HCT116 (cell line): ENCODE measurements around the gene ZNF618. TPM values are rescaled to one million over a fixed set of nuclear protein-coding genes. Genes with fewer than 3 reads are reported as not detected.

Experiments
- ATAC-seq: fragments of 200-7000 bp; cut with Tn5 transposase; 2 replicates; pipeline ENCODE4 v1.9.1; 2020; ENCODE audit warnings: mild to moderate bottlenecking, moderate library complexity
- BruUV-seq: library from RNA; stranded (reverse); fragments of 400-500 nt; replicated peaks from 2 replicates; lab custom pipeline; 2021; lab: Mats Ljungman, UMichigan
- CTCF ChIA-PET: fragments of 300-600 bp; sonication (Branson Sonifier 250); formaldehyde crosslinking; loops from one replicate; lab custom pipeline; 2021; ENCODE audit warnings: antibody characterized with exemption; lab: Charles Lee
- POLR2A ChIA-PET: fragments of 300-600, 350-600 bp; sonication (Branson Sonifier 250); formaldehyde crosslinking; loops from one replicate; lab custom pipeline; 2021; ENCODE audit warnings: antibody characterized with exemption; lab: Charles Lee
- RAD21 ChIA-PET, 2 experiments: fragments of 300-600 bp; sonication (Branson Sonifier 250); formaldehyde crosslinking; loops; one replicate each; lab custom pipeline; 2023; ENCODE audit warnings: low total read pairs in 2 of 2; ENCODE audit not compliant: uncharacterized antibody in 2 of 2, unreplicated experiment in 2 of 2, low non-redundant PET in 1 of 2; lab: Charles Lee
- DNase-seq: peaks from one replicate; pipeline ENCODE4 v3.0.0-alpha.2; 2010; ENCODE audit warnings: low read depth, low spot score
- H2AFZ ChIP-seq: fragments of 200-600 bp; shearing (Covaris generic), sonication (generic); 2 replicates; pipeline ENCODE4 v1.6.1; 2017; ENCODE audit warnings: low read depth, mixed run types, mixed read lengths, antibody characterized with exemption, low read length; ENCODE audit not compliant: poor library complexity, severe bottlenecking
- H3K27ac ChIP-seq: 2 replicates; pipeline ENCODE4 v1.5.1; 2012; ENCODE audit warnings: low read depth, low read length
- H3K27me3 ChIP-seq: fragments of 200-600 bp; sonication (generic); 2 replicates; pipeline ENCODE4 v1.6.1; 2016; ENCODE audit warnings: mixed run types, low read length, mixed read lengths; ENCODE audit not compliant: insufficient read depth
- H3K36me3 ChIP-seq, 2 experiments: fragments of 200-500 bp in 1 of 2; fragments of 200-600 bp in 1 of 2; sonication (Bioruptor generic) in 1 of 2; sonication (generic) in 1 of 2; 2 replicates each; pipeline versions ENCODE4 v1.5.1 to v1.6.1; 2014 to 2016; ENCODE audit warnings: low read length in 2 of 2, inconsistent platforms in 1 of 2, mixed read lengths in 1 of 2, mixed run types in 1 of 2; ENCODE audit not compliant: insufficient read depth in 2 of 2, control insufficient read depth in 1 of 2
- H3K4me1 ChIP-seq, 2 experiments: fragments of 200-600 bp in 1 of 2; sonication (generic) in 1 of 2; 2 replicates each; pipeline versions ENCODE4 v1.5.1 to v1.6.1; 2012 to 2017; ENCODE audit warnings: low read length in 2 of 2, inconsistent platforms in 1 of 2, mild to moderate bottlenecking in 1 of 2, mixed read lengths in 1 of 2, mixed run types in 1 of 2, moderate library complexity in 1 of 2; ENCODE audit not compliant: insufficient read depth in 2 of 2, control insufficient read depth in 1 of 2
- H3K4me2 ChIP-seq: fragments of 200-600 bp; sonication (generic); 2 replicates; pipeline ENCODE4 v1.6.1; 2017; ENCODE audit warnings: mixed run types, low read length, mixed read lengths
- H3K4me3 ChIP-seq, 2 experiments: fragments of 200-600 bp in 1 of 2; sonication (generic) in 1 of 2; replicated peaks in 1 of 2; 2 replicates each; pipeline ENCODE4 v1.5.1; 2011 to 2016; ENCODE audit warnings: low read length in 2 of 2, control low read depth in 1 of 2, low read depth in 1 of 2, mild to moderate bottlenecking in 1 of 2, mixed read lengths in 1 of 2, mixed run types in 1 of 2
- H3K79me2 ChIP-seq: fragments of 200-600 bp; sonication (generic); 2 replicates; pipeline ENCODE4 v1.6.1; 2017; ENCODE audit warnings: mild to moderate bottlenecking, mixed run types, low read length, moderate library complexity, mixed read lengths; ENCODE audit not compliant: insufficient read depth
- H3K9ac ChIP-seq: fragments of 200-600 bp; sonication (generic); 2 replicates; pipeline ENCODE4 v1.6.1; 2016; ENCODE audit warnings: low read length, mixed read lengths
- H3K9me2 ChIP-seq: fragments of 200-600 bp; sonication (generic), shearing (Covaris generic); 2 replicates; pipeline ENCODE4 v1.6.1; 2017; ENCODE audit warnings: mixed run types, mild to moderate bottlenecking, moderate library complexity; ENCODE audit not compliant: insufficient read depth
- H3K9me3 ChIP-seq, 2 experiments: fragments of 200-500 bp in 1 of 2; fragments of 200-600 bp in 1 of 2; sonication (Bioruptor generic) in 1 of 2; sonication (generic) in 1 of 2; 2 replicates each; pipeline ENCODE4 v1.6.1; 2014 to 2017; ENCODE audit warnings: low read length in 2 of 2, mixed read lengths in 2 of 2, inconsistent platforms in 1 of 2, low read depth in 1 of 2, mild to moderate bottlenecking in 1 of 2, mixed run types in 1 of 2, moderate library complexity in 1 of 2; ENCODE audit not compliant: control insufficient read depth in 1 of 2, insufficient read depth in 1 of 2
- H4K20me1 ChIP-seq: fragments of 200-600 bp; sonication (generic), shearing (Covaris generic); 2 replicates; pipeline ENCODE4 v1.6.1; 2017; ENCODE audit warnings: mixed run types, mild to moderate bottlenecking, moderate library complexity; ENCODE audit not compliant: insufficient read depth
- ATF3 ChIP-seq: IDR thresholded peaks from 2 replicates; pipeline ENCODE4 v1.6.1; 2012
- CBX3 ChIP-seq: IDR thresholded peaks from 2 replicates; pipeline ENCODE4 v1.6.1; 2012; ENCODE audit warnings: low read depth
- EGR1 ChIP-seq: IDR thresholded peaks from 2 replicates; pipeline ENCODE4 v1.6.1; 2012; ENCODE audit warnings: low read depth
- FOSL1 ChIP-seq: IDR thresholded peaks from 2 replicates; pipeline ENCODE4 v1.6.1; 2012; ENCODE audit warnings: low read depth
- POLR2A ChIP-seq: IDR thresholded peaks from 2 replicates; pipeline ENCODE4 v1.7.0; 2011; ENCODE audit warnings: borderline replicate concordance; ENCODE audit not compliant: insufficient read depth, insufficient read length; ENCODE audit errors: extremely low read depth
- POLR2AphosphoS5 ChIP-seq: IDR thresholded peaks from 2 replicates; pipeline ENCODE4 v1.6.1; 2011; ENCODE audit warnings: mild to moderate bottlenecking, low read depth, low read length, moderate library complexity
- RAD21 ChIP-seq: IDR thresholded peaks from 2 replicates; pipeline ENCODE4 v1.6.1; 2012; ENCODE audit warnings: low read depth, mild to moderate bottlenecking
- SRF ChIP-seq: IDR thresholded peaks from 2 replicates; pipeline ENCODE4 v1.6.1; 2012; ENCODE audit warnings: low read depth
- YY1 ChIP-seq: IDR thresholded peaks from 2 replicates; pipeline ENCODE4 v1.6.1; 2011; ENCODE audit warnings: low read length, low read depth, moderate library complexity, mild to moderate bottlenecking; ENCODE audit not compliant: insufficient replicate concordance; ENCODE audit errors: extremely low read depth
- ZBTB33 ChIP-seq: IDR thresholded peaks from 2 replicates; pipeline ENCODE4 v1.6.1; 2011; ENCODE audit warnings: mild to moderate bottlenecking, low read length, moderate library complexity; ENCODE audit not compliant: insufficient replicate concordance; ENCODE audit errors: extremely low read depth
- ZFX ChIP-seq: fragments of 450-650 bp; IDR thresholded peaks from 2 replicates; pipeline ENCODE4 v1.6.1; 2017
- intact Hi-C: fragments of 100-400 bp; cut with micrococcal nuclease; formaldehyde crosslinking; loops from 2 replicates; pipeline ENCODE4 v1.10.0; 2022
- total RNA-seq: library from RNA; stranded (reverse); gene quantifications from one replicate; pipeline ENCODE4 v1.2.1, GENCODE V29; 2021; ENCODE audit not compliant: unreplicated experiment
- TF ChIP-seq, protein P1 (sequence below), 3 experiments: fragments of 200-600 bp in 1 of 3; sonication (generic) in 1 of 3; IDR thresholded peaks in 2 of 3; conservative IDR thresholded peaks in 1 of 3; 2 replicates each; pipeline ENCODE4 v1.5.1; 2012 to 2017; ENCODE audit warnings: low read depth in 2 of 3, low read length in 2 of 3, antibody characterized with exemption in 1 of 3, borderline replicate concordance in 1 of 3, control low read depth in 1 of 3, mild to moderate bottlenecking in 1 of 3, mixed read lengths in 1 of 3, mixed run types in 1 of 3, moderate library complexity in 1 of 3; ENCODE audit not compliant: insufficient read depth in 1 of 3

Gene ZNF618
- total RNA-seq, 1 experiment from 2014 or later: 13.5 TPM

DNA sequence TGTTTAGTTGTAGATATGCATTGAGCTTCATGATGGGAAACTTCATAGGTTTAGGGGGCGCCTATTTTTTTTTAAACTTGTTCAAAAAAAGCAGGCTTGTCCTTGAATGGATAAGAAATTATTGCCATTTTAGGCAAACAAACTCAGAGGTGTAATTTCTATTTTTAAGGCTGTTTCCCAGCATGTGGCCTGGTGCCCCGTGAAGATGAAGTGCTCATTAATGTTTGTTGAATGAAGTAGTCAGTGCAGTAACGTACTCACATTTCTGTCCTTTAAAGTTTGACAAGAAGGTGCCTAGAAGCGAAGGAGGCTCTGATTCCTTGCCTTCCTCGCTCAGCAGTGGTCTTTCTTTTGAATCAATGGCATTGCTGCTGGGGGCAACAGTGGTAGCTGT lies 54.3 kb downstream of the ZNF618 start:
- no peak overlapping the region for H2AFZ ChIP-seq
- no peaks in the 10 kb centered on the region for H3K9me2 ChIP-seq
- H3K27me3 ChIP-seq: no peaks in the 10 kb centered on the region
- H3K9me3 ChIP-seq: no peaks in the 10 kb centered on the region; a peak in 1 of 4 replicates
- ChIA-PET CTCF (no interaction called here), POLR2A (no interaction called here), RAD21 (no interaction called here)
- TF ChIP-seq SRF: no peak
- TF ChIP-seq POLR2AphosphoS5: no peak
- TF ChIP-seq ZFX: no peak
- no peak for TF ChIP-seq ZBTB33
- no peak for TF ChIP-seq CBX3
- TF ChIP-seq EGR1: no peak
- no peak for TF ChIP-seq YY1
- no peak for TF ChIP-seq FOSL1
- no peak for TF ChIP-seq ATF3
- TF ChIP-seq, protein P1, sequence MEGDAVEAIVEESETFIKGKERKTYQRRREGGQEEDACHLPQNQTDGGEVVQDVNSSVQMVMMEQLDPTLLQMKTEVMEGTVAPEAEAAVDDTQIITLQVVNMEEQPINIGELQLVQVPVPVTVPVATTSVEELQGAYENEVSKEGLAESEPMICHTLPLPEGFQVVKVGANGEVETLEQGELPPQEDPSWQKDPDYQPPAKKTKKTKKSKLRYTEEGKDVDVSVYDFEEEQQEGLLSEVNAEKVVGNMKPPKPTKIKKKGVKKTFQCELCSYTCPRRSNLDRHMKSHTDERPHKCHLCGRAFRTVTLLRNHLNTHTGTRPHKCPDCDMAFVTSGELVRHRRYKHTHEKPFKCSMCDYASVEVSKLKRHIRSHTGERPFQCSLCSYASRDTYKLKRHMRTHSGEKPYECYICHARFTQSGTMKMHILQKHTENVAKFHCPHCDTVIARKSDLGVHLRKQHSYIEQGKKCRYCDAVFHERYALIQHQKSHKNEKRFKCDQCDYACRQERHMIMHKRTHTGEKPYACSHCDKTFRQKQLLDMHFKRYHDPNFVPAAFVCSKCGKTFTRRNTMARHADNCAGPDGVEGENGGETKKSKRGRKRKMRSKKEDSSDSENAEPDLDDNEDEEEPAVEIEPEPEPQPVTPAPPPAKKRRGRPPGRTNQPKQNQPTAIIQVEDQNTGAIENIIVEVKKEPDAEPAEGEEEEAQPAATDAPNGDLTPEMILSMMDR (IDR thresholded peaks at IDR 0.05 in 2 of 3, conservative IDR thresholded peaks at IDR 0.05 in 1 of 3; ENCODE audit: borderline replicate concordance in 1 of 3, insufficient read depth in 1 of 3, low read depth in 2 of 3, low read length in 2 of 3): no peak
- no peak for TF ChIP-seq POLR2A
- no peak for TF ChIP-seq RAD21
- H3K4me3 ChIP-seq: no peak overlapping the region
- no peaks in the 10 kb centered on the region for H4K20me1 ChIP-seq
- H3K9ac ChIP-seq: no peak overlapping the region
- intact Hi-C loops: no loop called here
- no peak for ATAC-seq
- H3K36me3 ChIP-seq: no peaks in the 10 kb centered on the region
- no peaks in the 10 kb centered on the region; the same call in 1 of the 2 replicates for H3K79me2 ChIP-seq
- H3K27ac ChIP-seq: no peak overlapping the region
- no TSS peak for BruUV-seq
- no peaks in the 10 kb centered on the region for H3K4me1 ChIP-seq
- DNase-seq: no peak
- H3K4me2 ChIP-seq: no peak overlapping the region
